GM21367 (cell line): Measurements from ENCODE around the gene GNRHR.
"Not testable (repeated sequence)": the region's sequence is repeated elsewhere in the genome, so short reads cannot be mapped to it uniquely, and the experiment has no call there.

Source experiments
- ATAC-seq: cut with Tn5 transposase; IDR thresholded peaks from one replicate; pipeline ENCODE4 v1.9.1; 2021; ENCODE audit not compliant: unreplicated experiment

The GNRHR gene

GRCh38 chr4:67730511-67730910, 23.7 kb downstream of the GNRHR start:
- not testable (repeated sequence) for ATAC-seq

GRCh38 chr4:67727124-67727850, 26.9 kb downstream of the GNRHR start:
- ATAC-seq = no peak

GRCh38 chr4:67725981-67726380, 28.2 kb downstream of the GNRHR start:
- ATAC-seq = no peak

GRCh38 chr4:67725132-67725531, 29.1 kb downstream of the GNRHR start:
- ATAC-seq = no peak

GRCh38 chr4:67723949-67724348, 30.2 kb downstream of the GNRHR start:
- no peak for ATAC-seq

GRCh38 chr4:67723341-67723740, 30.8 kb downstream of the GNRHR start:
- no peak for ATAC-seq

GRCh38 chr4:67721770-67722597, 32.2 kb downstream of the GNRHR start:
- ATAC-seq = no peak

- ATAC-seq = no peak
Measured at GRCh38 chr4:67721315-67721769, 32.8 kb downstream of the GNRHR start.

GRCh38 chr4:67719953-67720617, 34.1 kb downstream of the GNRHR start:
- no peak for ATAC-seq

GRCh38 chr4:67718848-67719247, 35.3 kb downstream of the GNRHR start:
- no peak for ATAC-seq

- no peak for ATAC-seq
Measured at GRCh38 chr4:67717586-67717985, 36.6 kb downstream of the GNRHR start.

GRCh38 chr4:67714955-67715354, 39.2 kb downstream of the GNRHR start:
- no peak for ATAC-seq

- ATAC-seq = no peak
Measured at GRCh38 chr4:67714248-67714583, 40.0 kb downstream of the GNRHR start.

- ATAC-seq = no peak
Measured at GRCh38 chr4:67713529-67714247, 40.5 kb downstream of the GNRHR start.

- no peak for ATAC-seq
Measured at GRCh38 chr4:67712650-67713528, 41.3 kb downstream of the GNRHR start.

GRCh38 chr4:67712000-67712625, 42.1 kb downstream of the GNRHR start:
- no peak for ATAC-seq

GRCh38 chr4:67706682-67707081, 47.5 kb downstream of the GNRHR start:
- not testable (repeated sequence) for ATAC-seq

GRCh38 chr4:67704843-67705242, 49.3 kb downstream of the GNRHR start:
- ATAC-seq = no peak

- ATAC-seq = no peak
Measured at GRCh38 chr4:67702166-67702565, 52.0 kb downstream of the GNRHR start.

GRCh38 chr4:67701517-67701850, 52.7 kb downstream of the GNRHR start:
- ATAC-seq = no peak
